Bone marrow (tissue), 2 donors: ENCODE measurements around the gene GPA33.
"Not testable (repeated sequence)": the region's sequence is repeated elsewhere in the genome, so short reads cannot be mapped to it uniquely, and the experiment has no call there.

Experiments
- DNase-seq, 2 donors: peaks; one replicate each; lab custom pipeline; 2025; lab: John Stamatoyannopoulos, UW

GPA33 gene

GRCh38 chr1:167056529-167057231 is 33.5 kb downstream of the GPA33 start:
- no peak for DNase-seq

DNA sequence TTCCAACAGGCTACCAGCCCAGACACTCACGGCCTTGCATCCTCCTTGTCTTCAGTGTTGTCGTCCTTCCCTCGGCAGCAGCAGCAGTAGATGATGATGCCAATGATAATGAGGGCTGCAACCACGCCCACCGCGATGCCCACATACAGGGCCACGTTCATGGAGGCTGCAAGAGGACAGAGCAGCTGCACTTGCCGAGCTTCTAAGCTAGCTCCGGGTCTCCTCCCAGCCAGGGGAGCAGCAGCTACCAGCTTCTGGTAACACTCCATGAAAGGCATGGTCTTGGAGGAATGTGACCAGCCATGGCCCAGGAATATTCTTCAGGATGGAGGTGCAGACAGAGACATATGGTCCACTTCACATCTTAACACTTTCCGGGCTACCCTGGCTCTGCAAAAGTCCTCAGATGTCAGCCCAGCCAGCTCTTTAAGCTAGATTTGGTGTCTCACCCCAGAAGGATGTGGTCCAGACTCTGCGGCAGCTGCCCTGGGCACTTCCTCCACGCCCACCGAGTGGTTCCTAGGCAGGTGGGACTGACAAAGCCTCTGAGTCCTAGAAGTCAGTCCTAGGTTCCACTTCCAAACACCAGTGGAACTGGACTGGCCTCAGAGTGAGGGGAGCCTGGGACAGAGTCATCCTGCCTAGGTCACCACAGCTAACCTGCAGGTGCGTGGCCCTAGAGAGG is 35.1 kb downstream of the GPA33 start:
- no peak for DNase-seq

DNA sequence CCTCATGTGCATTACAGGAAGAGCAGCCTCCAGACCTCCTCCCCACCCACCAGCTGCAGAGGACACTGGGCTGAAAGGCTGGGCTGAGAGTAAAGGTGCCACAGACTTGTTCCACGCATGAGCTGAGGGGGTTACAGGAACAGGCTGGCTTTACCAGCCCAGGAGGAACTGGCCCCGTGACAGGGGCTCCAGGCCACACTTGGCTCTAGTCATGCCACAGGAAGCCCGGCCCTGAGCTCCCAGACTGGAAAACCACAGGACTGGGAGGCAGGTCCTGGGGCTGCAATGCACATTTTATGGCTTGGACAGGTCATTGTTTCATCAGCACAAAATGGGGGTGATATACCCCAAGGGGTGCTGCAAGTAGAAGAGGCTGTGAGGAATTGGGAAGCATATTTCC is 35.6 kb downstream of the GPA33 start:
- no peak for DNase-seq

DNA sequence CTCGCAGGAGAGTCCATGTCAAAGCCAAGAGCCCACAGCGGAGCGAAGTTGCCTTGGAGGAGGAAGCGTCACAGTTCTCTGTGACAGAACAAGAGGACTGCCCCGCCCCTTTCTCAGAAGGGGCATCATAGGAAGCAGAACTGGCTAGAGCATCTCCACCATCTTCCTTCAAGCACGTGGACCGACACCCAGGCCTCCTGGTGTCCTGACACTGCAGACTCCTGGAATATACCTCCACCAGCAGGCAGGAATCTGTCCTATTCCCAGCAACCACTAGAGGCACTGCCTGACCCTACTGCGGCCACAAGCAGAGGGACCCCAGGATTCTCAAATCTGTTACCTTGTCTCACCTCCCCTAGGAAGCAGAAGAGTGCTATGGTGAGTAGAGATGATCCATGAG is 37.8 kb downstream of the GPA33 start:
- DNase-seq: no peak

- DNase-seq: no peak
These were observed 38.3 kb downstream of the GPA33 start for GRCh38 chr1:167051907-167052306.

- peak; percentile 25 to 27 for DNase-seq
These were observed 46.3 kb downstream of the GPA33 start for GRCh38 chr1:167043752-167044488.

- DNase-seq: no peak
These were observed 56.5 kb downstream of the GPA33 start for GRCh38 chr1:167033646-167034045.

DNA sequence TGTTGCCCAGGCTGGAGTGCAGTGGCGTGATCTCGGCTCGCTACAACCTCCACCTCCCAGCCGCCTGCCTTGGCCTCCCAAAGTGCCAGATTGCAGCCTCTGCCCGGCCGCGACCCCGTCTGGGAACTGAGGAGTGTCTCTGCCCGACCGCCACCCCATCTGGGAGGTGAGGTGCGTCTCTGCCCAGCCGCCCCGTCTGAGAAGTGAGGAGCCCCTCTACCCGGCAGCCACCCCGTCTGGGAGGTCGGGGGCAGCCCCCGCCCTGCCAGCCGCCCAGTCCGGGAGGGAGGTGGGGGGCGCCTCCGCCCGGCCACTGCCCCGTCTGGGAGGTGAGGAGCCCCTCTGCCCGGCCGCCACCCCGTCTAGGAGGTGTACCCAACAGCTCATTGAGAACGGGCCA is 60.6 kb downstream of the GPA33 start:
- DNase-seq: not testable (repeated sequence)

GRCh38 chr1:167022384-167022783 is 67.8 kb downstream of the GPA33 start:
- DNase-seq: no peak

GRCh38 chr1:167016100-167016750 is 74.0 kb downstream of the GPA33 start:
- DNase-seq: peak in 1 of 2 donors; percentile 17

- no peak for DNase-seq
These were observed 76.9 kb downstream of the GPA33 start for GRCh38 chr1:167013108-167013929.

GRCh38 chr1:167012570-167012969 is 77.6 kb downstream of the GPA33 start:
- no peak for DNase-seq

DNA sequence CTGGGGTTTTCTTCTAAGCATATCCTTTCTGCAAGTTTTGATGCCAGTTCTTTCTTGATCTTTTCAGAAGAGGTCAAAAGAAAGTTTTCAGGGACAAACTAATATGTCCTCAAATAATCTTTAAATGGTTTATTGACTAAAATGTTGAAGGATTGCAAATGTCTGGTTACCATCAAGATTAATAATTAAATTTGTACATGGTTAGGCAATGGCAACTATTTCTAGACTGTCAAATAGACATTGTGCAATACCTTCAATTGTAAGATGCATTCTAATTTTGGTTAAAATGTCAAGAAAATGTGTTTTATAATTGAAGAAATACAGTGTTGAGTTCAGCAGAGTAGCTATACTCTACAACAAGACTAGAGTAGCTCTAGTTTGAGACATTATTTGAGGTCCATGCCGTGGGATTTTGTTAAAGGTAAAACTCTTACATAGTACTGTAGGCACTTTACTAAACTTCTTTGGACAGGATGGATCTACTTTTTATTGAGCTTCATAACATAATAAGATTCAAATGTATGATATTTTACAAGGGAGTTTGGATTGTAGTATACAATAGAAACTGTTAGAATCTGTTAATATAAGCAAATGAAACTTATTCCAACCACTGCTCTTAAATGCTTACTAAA is 78.5 kb downstream of the GPA33 start:
- DNase-seq: no peak

DNA sequence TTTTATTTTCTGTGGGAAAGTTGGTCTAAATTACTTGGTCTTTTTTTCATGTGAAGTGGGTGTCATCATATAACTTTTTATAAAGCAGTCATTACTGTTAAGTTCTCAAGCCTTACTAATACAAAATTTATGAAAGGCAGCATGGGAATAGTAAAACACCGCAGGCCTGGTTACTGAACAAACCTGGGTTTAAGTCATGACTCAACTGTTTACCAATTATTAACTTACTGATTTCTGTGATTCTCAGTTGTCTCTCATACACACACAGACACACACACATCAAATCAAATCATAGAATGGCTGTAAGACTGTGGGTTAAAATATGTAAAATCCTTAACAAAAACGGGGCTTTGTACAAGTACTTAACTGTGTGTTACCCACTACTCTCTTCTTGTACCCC is 86.5 kb downstream of the GPA33 start:
- no peak for DNase-seq
